GM12874 (cell line): Measurements from ENCODE around the gene CFAP74.

Experiments
- CTCF ChIP-seq: IDR thresholded peaks from 2 replicates; pipeline ENCODE4 v1.5.1; 2011; ENCODE audit warnings: low read depth, mild to moderate bottlenecking, control low read depth, low read length, moderate library complexity; ENCODE audit not compliant: insufficient read depth

Gene CFAP74

GRCh38 chr1:1895060-1895418 is 108.5 kb downstream of the CFAP74 start:
- no peak for TF ChIP-seq CTCF

- TF ChIP-seq CTCF, result no peak
Measured at GRCh38 chr1:1894354-1895059, 109.1 kb downstream of the CFAP74 start.

- TF ChIP-seq CTCF, result no peak
Measured at GRCh38 chr1:1893997-1894353, 109.6 kb downstream of the CFAP74 start.

- TF ChIP-seq CTCF, result no peak
Measured at GRCh38 chr1:1893291-1893985, 110.1 kb downstream of the CFAP74 start.

GRCh38 chr1:1892763-1893120 is 110.8 kb downstream of the CFAP74 start:
- TF ChIP-seq CTCF, result no peak

GRCh38 chr1:1892079-1892762 is 111.4 kb downstream of the CFAP74 start:
- TF ChIP-seq CTCF, result no peak

GRCh38 chr1:1891349-1892078 is 112.1 kb downstream of the CFAP74 start:
- no peak for TF ChIP-seq CTCF
